ENCODE measurements around the gene SLC2A10.
"Not testable (repeated sequence)": the region's sequence is repeated elsewhere in the genome, so short reads cannot be mapped to it uniquely, and the experiment has no call there.

The SLC2A10 gene

DNA sequence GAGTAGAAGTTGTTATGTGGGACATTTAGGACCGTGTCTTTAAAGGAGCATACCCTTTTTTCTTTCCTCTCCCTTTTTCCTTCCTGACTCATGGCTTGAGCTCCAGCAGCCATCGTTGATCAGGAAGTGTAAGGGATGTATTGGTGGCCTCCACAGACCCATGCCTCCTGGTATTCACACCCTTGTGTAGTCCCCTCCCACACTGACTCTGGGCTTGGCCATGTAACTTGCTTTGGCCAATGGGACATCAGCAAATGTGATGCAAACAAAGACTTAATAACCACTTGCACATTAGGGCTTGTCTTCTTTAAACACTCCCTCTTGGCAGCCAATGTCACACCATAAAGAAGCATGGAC lies 39.2 kb upstream of the SLC2A10 start:
- TF ChIP-seq, protein P1, sequence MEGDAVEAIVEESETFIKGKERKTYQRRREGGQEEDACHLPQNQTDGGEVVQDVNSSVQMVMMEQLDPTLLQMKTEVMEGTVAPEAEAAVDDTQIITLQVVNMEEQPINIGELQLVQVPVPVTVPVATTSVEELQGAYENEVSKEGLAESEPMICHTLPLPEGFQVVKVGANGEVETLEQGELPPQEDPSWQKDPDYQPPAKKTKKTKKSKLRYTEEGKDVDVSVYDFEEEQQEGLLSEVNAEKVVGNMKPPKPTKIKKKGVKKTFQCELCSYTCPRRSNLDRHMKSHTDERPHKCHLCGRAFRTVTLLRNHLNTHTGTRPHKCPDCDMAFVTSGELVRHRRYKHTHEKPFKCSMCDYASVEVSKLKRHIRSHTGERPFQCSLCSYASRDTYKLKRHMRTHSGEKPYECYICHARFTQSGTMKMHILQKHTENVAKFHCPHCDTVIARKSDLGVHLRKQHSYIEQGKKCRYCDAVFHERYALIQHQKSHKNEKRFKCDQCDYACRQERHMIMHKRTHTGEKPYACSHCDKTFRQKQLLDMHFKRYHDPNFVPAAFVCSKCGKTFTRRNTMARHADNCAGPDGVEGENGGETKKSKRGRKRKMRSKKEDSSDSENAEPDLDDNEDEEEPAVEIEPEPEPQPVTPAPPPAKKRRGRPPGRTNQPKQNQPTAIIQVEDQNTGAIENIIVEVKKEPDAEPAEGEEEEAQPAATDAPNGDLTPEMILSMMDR (IDR thresholded peaks at IDR 0.05; ENCODE audit: borderline replicate concordance, insufficient read depth, low read depth, low read length), result no peak
- H3K4me3 ChIP-seq (ENCODE audit: low read depth, low read length), result no peak overlapping the region

DNA sequence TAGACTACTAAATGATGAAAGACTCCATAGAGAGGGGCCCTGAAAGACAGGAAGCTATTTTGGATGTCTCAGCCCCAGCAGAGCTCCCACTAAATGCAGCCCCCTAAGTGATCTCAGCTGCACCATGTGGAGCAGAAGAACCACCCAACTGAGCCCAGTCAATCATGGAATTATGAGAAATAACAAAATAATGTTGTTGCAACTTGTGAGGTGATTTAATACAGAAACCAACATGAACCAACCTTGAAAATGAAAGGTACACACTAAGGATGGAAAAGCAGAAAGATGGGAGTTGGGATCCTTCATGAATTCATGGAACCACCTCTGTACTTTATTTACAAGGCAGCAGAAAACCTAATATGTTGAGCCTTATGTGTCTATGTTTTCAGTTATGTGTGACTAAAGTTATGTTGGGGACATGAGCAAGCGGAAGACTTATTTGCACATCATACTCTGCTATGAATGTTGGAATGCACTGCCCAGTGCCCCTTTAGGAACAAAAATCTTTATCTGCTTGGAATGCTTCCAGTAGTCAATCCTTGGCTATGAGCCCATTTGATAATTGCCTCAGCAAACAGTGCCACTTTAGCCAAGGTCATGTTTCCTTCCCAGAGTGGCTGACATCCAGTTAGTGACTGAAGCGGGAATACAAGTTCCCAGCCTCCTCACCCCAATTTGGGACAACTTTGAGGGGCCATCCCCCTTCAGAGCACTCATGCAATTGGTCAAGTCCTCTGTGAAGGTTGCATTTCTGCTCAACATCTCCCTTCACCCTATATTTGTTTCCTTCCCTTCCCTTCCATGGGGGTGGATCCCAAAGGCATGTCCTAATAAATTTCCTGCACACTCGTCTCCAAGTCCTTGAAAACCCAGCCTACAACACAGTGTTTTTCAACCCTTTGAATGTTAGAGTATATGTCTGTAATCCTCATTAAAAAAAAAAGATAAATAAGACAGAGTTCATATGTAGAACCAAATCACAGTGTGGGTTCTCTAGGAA lies 38.6 kb upstream of the SLC2A10 start:
- TF ChIP-seq, protein P1 (IDR thresholded peaks at IDR 0.05; ENCODE audit: borderline replicate concordance, insufficient read depth, low read depth, low read length), result no peak

GRCh38 chr20:46671866-46672542 lies 37.4 kb upstream of the SLC2A10 start:
- TF ChIP-seq, protein P1 (IDR thresholded peaks at IDR 0.05; ENCODE audit: borderline replicate concordance, insufficient read depth, low read depth, low read length), result no peak
- H3K4me3 ChIP-seq (ENCODE audit: low read depth, low read length), result no peak overlapping the region

More for the DNA sequence above, 38.6 kb upstream of the SLC2A10 start:
- H3K4me3 ChIP-seq (ENCODE audit: low read depth, low read length), result no peak overlapping the region

- TF ChIP-seq, protein P1 (IDR thresholded peaks at IDR 0.05; ENCODE audit: borderline replicate concordance, insufficient read depth, low read depth, low read length), result no peak
Measured at GRCh38 chr20:46672543-46673148, 36.8 kb upstream of the SLC2A10 start.

DNA sequence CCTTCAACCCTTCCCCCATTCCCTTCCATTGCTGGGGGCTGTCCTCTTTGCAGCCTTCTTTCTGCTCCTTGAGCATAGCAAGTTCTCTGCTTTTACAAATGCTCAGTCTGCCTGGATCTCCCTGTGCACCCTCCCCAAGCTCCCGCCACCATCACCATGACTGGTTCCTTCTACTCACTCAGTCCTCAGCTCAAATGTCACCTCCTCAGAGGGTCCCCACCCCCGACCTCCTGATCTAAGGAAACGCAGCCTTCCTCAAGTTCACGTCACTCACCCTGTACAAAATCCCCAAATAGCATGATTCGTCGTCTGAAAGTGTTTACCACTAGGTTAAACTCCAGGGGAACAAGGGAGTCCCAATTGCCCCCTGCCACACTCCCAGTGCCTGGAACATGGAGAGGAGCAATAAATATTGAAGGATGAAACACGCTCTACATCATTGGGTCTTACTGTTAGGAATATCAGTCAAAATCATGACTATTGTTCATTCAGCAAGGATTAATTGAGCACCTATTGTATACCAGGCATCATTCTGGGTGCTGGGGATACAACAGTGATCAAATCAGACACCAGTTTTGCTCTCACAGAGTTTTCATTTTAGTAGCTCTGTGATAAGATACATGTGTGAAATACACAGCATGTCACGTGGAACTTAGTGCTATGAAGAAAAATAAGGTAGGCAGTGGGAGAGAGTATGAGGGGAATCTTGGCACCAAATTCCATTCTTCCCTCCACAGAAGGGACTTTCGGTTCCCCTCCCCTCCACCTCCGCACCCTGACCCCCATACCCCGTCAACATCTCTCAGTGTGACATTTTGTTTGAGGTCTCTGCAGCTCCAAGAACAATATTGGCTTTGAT lies 35.8 kb upstream of the SLC2A10 start:
- TF ChIP-seq, protein P1 (IDR thresholded peaks at IDR 0.05; ENCODE audit: borderline replicate concordance, insufficient read depth, low read depth, low read length), result no peak
- H3K4me3 ChIP-seq (ENCODE audit: low read depth, low read length), result no peak overlapping the region

More at GRCh38 chr20:46672543-46673148, 36.8 kb upstream of the SLC2A10 start:
- no peak overlapping the region for H3K4me3 ChIP-seq (ENCODE audit: low read depth, low read length)

GRCh38 chr20:46674253-46675083 lies 35.0 kb upstream of the SLC2A10 start:
- H3K4me3 ChIP-seq (ENCODE audit: low read depth, low read length), result no peak overlapping the region
- TF ChIP-seq, protein P1 (IDR thresholded peaks at IDR 0.05; ENCODE audit: borderline replicate concordance, insufficient read depth, low read depth, low read length), result no peak

GRCh38 chr20:46676649-46677316 lies 32.7 kb upstream of the SLC2A10 start:
- H3K4me3 ChIP-seq (ENCODE audit: low read depth, low read length), result not testable (repeated sequence)
